HG03439 (cell line): ENCODE measurements around the gene MAD1L1.
"Not testable (repeated sequence)": the region's sequence is repeated elsewhere in the genome, so short reads cannot be mapped to it uniquely, and the experiment has no call there.

Experiments
- ATAC-seq: cut with Tn5 transposase; IDR thresholded peaks from one replicate; pipeline ENCODE4 v1.9.1; 2021; ENCODE audit warnings: mild to moderate bottlenecking, moderate library complexity; ENCODE audit not compliant: unreplicated experiment

Gene MAD1L1

GRCh38 chr7:2180081-2180480 is 52.7 kb downstream of the MAD1L1 start:
- ATAC-seq, result no peak

DNA sequence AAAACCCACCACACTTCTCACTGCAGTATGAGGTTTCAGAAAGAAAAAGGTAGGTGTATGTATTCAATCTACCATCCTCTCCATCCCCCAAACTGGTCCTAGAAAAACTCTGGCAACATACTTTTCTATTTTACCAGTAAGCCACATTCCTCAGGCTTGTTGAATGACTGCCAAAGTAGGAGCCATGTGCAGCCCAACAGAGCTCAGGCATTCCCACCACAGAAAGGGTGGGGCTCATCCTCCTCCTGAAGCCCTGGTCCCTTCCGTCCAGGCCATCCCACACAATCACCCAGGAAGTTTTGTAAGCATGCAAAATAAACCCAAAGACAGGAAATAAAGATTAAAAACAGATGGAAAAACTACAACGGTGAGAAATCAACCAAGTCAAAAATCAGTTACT is 57.2 kb downstream of the MAD1L1 start:
- ATAC-seq, result no peak

GRCh38 chr7:2175091-2175490 is 57.7 kb downstream of the MAD1L1 start:
- ATAC-seq, result no peak

- no peak for ATAC-seq
Measured at GRCh38 chr7:2173189-2173827, 59.4 kb downstream of the MAD1L1 start.

GRCh38 chr7:2172311-2173188 is 60.2 kb downstream of the MAD1L1 start:
- ATAC-seq, result no peak

DNA sequence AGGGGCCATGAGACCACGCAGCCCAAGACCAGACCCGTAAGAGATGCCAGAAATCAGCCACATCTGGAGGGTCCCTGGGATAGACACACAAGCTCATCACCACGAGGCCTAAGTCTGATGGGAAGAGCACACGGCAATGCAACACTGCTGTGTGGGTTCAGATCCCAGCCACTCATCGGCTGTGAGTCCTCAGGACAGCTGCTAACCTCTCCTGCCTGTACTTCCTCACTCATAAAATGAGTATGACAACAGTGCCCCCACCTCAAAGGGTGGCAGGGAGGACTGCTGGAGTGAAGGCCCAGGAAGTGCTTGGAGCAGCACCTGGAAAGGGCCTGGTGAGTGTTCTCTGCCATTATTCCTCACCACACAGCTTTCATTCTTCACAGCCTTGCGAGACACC is 60.9 kb downstream of the MAD1L1 start:
- ATAC-seq, result no peak

- no peak for ATAC-seq
Measured at GRCh38 chr7:2170576-2171521, 61.9 kb downstream of the MAD1L1 start.

DNA sequence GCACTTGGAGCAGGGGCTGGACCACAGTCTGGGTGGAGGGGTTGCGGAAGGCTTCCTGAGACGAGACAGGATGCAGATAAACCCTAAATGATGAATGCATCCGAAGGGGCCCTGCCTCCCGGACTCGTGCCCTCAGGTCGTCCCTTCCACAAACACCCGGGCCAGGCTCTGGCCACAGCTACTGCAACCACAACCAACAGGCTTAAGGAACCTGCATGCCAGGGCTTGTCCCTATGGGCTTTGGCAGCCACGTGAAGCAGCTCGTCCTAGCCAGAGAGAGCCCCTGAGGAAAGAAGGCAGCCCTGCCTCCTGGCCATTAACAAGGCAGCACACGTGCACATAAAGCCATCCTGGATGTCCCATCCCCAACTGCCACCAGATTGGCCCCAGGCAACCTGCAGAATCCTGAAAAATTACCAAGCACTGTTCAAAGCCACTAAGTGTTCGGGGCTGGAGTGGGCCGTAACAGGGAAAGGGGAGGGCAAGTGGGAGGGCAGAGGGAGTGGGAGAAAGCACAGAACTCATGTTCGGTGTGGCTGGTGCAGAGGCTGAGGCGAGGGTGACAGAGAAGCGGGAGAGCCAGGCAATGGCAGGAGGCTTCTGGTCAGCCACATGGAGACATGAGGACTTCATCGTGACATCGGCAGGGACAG is 62.7 kb downstream of the MAD1L1 start:
- ATAC-seq, result no peak

- ATAC-seq, result no peak
Measured at GRCh38 chr7:2168615-2169311, 64.0 kb downstream of the MAD1L1 start.

DNA sequence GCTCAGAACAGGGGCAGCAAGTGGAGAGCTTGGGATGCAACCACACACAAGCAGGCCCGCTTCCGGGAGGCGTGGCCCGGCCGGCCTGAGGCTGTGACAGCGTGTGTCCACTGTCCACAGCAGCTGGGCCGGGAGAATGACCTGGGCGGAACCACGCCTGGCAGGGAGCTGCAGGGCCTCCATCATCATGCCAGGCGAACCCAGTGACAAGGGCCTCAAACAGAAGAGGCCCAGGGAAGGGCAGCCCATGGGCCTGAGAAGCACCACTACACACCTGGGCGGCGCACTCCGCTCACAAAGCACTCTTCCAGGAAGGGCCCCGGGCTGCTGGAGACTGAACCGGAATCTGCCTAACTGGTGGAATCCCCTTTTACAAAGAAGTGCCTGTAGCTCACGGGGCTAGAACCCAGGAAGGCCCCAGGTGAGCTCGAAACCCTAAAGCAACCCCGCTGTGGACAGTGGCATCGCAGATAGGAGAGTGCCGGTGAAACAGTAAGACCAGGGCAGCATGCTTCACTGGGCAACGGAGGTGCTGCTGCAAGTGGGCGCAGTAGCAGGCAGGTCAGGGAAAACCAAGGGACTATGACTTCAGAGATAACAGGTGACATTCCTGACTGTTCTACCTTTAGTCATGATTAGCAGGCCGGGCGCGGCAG is 66.0 kb downstream of the MAD1L1 start:
- ATAC-seq, result no peak

DNA sequence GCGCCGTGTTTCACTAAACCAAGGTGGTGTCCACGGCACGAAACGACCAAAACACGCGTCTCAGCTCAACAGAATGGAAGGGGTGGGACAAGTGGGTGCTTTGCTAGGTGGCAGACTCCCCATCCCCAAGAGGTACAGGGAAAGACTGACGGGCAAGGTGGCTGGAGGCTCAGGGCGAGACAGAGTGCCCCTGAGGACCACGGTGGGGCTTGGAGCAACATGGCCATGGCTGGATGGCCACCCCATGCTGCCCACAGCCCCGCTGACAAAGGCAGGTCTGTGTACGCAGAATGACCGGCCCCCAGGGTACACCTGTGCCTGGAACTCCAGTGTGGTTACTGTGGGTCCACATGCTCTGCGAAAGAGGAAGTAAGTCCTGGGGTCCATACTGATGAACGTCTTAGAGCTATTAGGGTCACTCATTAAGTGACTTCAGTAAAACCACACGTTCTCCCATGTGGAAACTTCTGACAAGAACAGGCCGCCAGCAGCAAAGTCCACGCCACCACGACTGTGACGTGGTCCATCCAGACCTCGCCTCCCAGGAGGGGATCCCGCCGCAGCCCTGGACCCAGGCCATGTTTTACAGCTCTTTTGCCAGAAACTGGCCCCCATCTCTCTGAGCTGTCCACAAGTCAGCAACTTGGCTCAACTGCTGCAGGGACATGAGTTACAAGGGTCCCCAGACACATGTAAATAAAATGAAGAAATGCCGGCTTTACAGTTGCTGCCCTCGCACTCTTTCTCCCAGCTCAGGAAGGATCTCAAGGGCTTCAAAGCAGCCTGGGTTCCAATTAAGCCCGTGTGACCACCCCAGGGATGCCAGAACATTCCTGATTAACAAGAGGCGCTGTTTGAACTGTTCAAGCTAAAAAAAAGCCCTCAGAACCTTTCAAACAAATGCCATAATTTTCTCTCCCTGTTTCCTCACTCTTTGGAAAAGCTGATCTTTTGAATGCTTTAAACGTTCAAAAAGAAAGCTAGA is 66.8 kb downstream of the MAD1L1 start:
- peak; percentile 77 for ATAC-seq

GRCh38 chr7:2165239-2165609 is 67.5 kb downstream of the MAD1L1 start:
- ATAC-seq, result no peak

DNA sequence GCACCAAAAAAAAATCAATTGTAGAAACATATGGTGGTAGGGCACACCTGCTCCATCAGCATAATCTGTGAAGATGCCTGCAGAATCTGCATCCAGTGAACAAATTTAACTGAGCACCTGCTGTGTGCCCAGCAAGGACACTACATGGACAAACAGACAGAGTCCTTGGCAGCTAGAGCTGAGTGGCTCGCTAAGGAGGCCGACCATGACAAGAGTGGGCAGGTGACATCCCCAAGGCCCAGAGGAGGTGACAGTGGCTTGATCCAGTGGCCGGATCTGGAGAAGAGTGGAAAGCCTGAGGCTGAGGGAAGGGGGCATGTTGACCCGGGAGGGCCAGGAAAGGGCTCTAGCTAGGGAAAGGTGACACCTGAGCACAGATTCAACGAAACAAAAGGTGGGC is 68.1 kb downstream of the MAD1L1 start:
- ATAC-seq, result no peak

DNA sequence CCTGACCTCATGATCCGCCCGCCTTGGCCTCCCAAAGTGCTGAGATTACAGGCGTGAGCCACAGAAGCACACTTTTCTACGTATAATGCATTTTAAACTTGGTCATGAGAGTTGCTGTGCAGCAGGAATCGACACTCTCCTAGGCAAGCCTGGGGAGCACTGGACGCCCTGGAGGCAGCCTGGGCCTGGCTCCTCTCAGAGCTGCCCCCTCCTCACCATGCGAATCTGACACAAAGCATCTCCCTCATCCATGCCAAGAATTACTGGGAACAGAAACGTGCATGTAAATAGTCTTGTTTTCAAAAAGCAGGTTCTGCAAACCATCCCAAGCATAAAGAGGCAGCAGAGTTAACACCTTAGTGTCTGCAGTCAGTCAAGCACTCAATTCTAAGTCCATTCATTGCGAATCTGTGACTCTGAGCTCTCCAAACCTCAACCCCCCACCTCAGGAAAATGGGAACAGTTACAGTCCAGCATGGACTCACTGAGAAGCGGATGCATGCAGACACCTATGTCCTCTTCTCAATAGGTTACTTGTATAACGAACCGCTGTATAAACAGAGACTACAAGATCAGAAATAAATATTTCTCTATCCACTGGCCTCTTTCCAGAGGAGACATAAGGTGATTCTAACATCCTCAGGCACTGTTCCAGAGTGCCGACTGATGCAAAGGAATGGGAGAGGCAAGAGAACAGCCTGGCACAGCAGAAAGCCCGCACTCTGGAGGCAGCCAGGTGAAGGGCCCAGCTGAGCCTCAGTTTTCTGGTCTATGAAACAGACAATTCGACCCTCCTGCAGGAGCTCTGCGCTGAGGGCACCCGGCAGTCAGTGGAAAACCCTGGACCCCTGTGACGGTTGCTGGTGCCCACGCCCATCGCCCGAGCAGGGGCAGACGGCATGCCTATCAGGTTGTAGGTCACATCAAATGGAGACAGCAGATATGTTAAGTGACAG is 68.9 kb downstream of the MAD1L1 start:
- ATAC-seq, result no peak

- ATAC-seq, result no peak
Measured at GRCh38 chr7:2162959-2163358, 69.8 kb downstream of the MAD1L1 start.

DNA sequence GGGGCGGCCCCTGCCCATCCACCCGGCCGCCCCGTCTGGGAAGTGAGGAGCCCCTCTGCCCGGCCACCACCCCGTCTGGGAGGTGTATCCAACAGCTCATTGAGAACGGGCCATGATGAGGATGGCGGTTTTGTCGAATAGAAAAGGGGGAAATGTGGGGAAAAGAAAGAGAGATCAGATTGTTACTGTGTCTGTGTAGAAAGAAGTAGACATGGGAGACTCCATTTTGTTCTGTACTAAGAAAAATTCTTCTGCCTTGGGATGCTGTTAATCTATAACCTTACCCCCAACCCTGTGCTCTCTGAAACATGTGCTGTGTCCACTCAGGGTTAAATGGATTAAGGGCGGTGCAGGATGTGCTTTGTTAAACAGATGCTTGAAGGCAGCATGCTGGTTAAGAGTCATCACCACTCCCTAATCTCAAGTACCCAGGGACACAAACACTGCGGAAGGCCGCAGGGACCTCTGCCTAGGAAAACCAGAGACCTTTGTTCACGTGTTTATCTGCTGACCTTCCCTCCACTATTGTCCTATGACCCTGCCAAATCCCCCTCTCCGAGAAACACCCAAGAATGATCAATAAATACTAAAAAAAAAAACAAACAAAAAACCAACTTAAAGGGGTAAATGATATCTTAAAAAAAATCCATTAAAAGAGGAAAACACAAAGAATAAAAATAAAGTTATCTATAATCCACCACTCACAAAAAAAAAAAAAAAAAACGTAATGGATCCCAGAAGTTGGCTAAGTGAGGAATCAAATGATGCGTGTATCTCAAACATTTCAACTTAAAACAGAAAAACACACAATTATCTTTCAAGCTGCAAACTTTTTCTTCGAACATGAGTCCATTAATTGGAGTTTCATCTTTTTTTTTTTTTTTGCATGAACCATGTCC is 70.5 kb downstream of the MAD1L1 start:
- not testable (repeated sequence) for ATAC-seq

GRCh38 chr7:2159176-2159520 is 73.6 kb downstream of the MAD1L1 start:
- ATAC-seq, result no peak
